Heart right ventricle (tissue), 16 donors: Measurements from ENCODE around the gene ELMO1. TPM values are rescaled to one million over a fixed set of nuclear protein-coding genes. Genes with fewer than 3 reads are reported as not detected.

ENCODE experiments used
- ATAC-seq, 8 donors: fragments of 200-7000 bp; cut with Tn5 transposase; one replicate each; pipeline ENCODE4 v1.9.1; 2020; ENCODE audit warnings: mild to moderate bottlenecking in 8 of 8, moderate library complexity in 8 of 8, moderate number of reproducible peaks in 1 of 8
- DNase-seq, 2 donors: peaks; one replicate each; pipeline ENCODE4 v3.0.0-alpha.2; 2020
- H3K27ac ChIP-seq, 10 donors: fragments of 200-600 bp; sonication (generic) in 2 of 10; one replicate each; pipeline versions ENCODE4 v1.5.0 to v1.8.0; 2020 to 2022; ENCODE audit warnings: mild to moderate bottlenecking in 3 of 10
- H3K27me3 ChIP-seq, 7 donors: fragments of 200-600 bp; one replicate each; pipeline ENCODE4 v1.8.0; 2021 to 2022; ENCODE audit warnings: mild to moderate bottlenecking in 2 of 7
- H3K36me3 ChIP-seq, 9 donors: fragments of 200-600 bp; sonication (generic) in 1 of 9; one replicate each; pipeline versions ENCODE4 v1.5.0 to v1.8.0; 2020 to 2022; ENCODE audit warnings: mild to moderate bottlenecking in 2 of 9
- H3K4me1 ChIP-seq, 9 donors: fragments of 200-600 bp; sonication (generic) in 1 of 9; one replicate each; pipeline versions ENCODE4 v1.5.0 to v1.8.0; 2020 to 2022; ENCODE audit warnings: mild to moderate bottlenecking in 4 of 9
- H3K4me3 ChIP-seq, 10 donors: fragments of 200-600 bp; sonication (generic) in 2 of 10; one replicate each; pipeline versions ENCODE4 v1.5.0 to v1.8.0; 2020 to 2022; ENCODE audit warnings: mild to moderate bottlenecking in 7 of 10, moderate library complexity in 2 of 10
- H3K9me3 ChIP-seq, 11 donors: fragments of 200-600 bp in 10 of 11; sonication (generic) in 2 of 11; one replicate each; pipeline versions ENCODE4 v1.5.0 to v1.8.0; 2013 to 2022; ENCODE audit warnings: mild to moderate bottlenecking in 2 of 11, control low read depth in 1 of 11, moderate library complexity in 1 of 11
- CTCF ChIP-seq, 9 donors: fragments of 200-600 bp; sonication (generic) in 2 of 9; IDR thresholded peaks; one replicate each; pipeline versions ENCODE4 v1.5.0 to v1.8.0; 2021 to 2022; ENCODE audit warnings: antibody characterized with exemption in 9 of 9, mild to moderate bottlenecking in 5 of 9, moderate library complexity in 1 of 9
- WGBS, 2 donors: extraction: QIAGEN DNeasy Blood & Tissue Kit; methylation state at CpG; one replicate each; pipeline ENCODE4 v1.1.7; 2013; ENCODE audit warnings: inconsistent platforms in 1 of 2; 5-methylcytosine and 5-hydroxymethylcytosine counted together
- intact Hi-C, 10 donors: fragments of 100-400 bp; cut with DNase I; formaldehyde crosslinking; loops; one replicate each; pipeline versions ENCODE4 v1.11.1 to v1.14.2; 2022
- polyA plus RNA-seq, 2 donors: library from polyadenylated mRNA; stranded (reverse); fragments of 200-250 nt; gene quantifications; one replicate each; pipeline ENCODE4 v1.2.3, GENCODE V29; 2013
- total RNA-seq, 10 donors: library from RNA; stranded (reverse); fragmentation: NEBNext Ultra II Directional in 3 of 10; extraction: Animal tissue kit (Norgen Biotek cat#: 25700) in 3 of 10; gene quantifications; one replicate each; pipeline versions ENCODE4 v1.2.1 to v1.2.4, GENCODE V29; 2021 to 2023
- donor health status: Arrhythmogenic right ventricular cardiomyopathy.
- donor health status: ischemic (EF 13 %, LVEDD 7.1; RV severe dilation, severe dysfunction).
- donor health status: healthy with polysubstance abuse.
- donor health status: DM: no; HTN: yes; CAD: no.
- donor health status: DM: no; HTN: no; CAD: no.
- donor health status: ischemic (EF 25% LVEDD 6.9; RV normal size, moderate dysfunction).
- donor health status: ischemic (EF 25% LVEDD 5.7; RV mildly dilated, moderate dysfunction).
- donor health status: healthy.
- donor health status: DM: yes; HTN: yes; CAD: no.
- donor health status: Ischemic cardiomyopathy.
- donor health status: ischemic (EF 35%, LVEDD 5.7; RV mildly dilated, moderate dysfunction).
- donor health status: nonischemic (EF 11% LVEDD 7.7; RV severe dilation, severe dysfunction).
- donor health status: DM: yes; HTN: yes; CAD: no.
- donor health status: PGD.
- donor health status: ischemic (EF 29% LVEDD 5.4; RV normal size, mild dysfunction).
- donor health status: nonischemic (EF 23%, LVEDD 6.1; RV moderate dilation, normal function).

Gene ELMO1
- total and polyA plus RNA-seq, 12 donors = 8.5 to 18.0 (median 13.9) TPM

DNA sequence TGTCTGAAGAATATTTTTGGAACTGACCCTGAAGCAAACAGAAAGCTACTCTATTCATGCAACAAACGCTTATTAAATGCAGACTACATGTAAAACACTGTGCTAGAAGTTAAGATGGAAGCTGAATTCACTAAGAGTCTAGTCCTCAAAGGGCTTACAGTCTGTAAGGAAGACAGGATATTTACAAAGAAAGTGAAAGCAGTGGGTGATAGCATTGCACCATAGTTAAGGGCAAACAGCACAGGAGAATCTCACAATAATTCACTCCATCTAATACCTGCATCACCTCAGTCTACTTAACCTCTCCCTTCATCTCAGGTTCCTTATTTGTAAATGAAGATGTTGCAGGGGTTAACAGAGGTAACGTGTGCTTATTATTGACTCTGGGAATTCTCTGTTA lies 364.4 kb downstream of the ELMO1 start:
- Histone ChIP-seq H3K27me3 (no peaks in the 10 kb centered on the region), H3K9me3 (no peaks in the 10 kb centered on the region), H3K4me3 (no peak overlapping the region), H3K27ac (peak overlapping the region in 5 of 10 donors; percentile 31 to 68 (median 37)), H3K4me1 (peaks cover 0 to 31% (median 14%) of the 10 kb centered on the region in 9 donors), H3K36me3 (no peaks in the 10 kb centered on the region)
- 72 to 78% methylated on average over 2 of the region's 2 CpGs for WGBS, 2 donors
- no peak for DNase-seq
- intact Hi-C loops = no loop called here
- no peak for TF ChIP-seq CTCF (IDR thresholded peaks at IDR 0.05)
- ATAC-seq = no peak

GRCh38 chr7:37083311-37084096 lies 365.2 kb downstream of the ELMO1 start:
- intact Hi-C loops = no loop called here
- Histone ChIP-seq H3K9me3 (no peaks in the 10 kb centered on the region), H3K27ac (peak overlapping the region in 9 of 10 donors; percentile 31 to 68 (median 63)), H3K36me3 (no peaks in the 10 kb centered on the region), H3K4me3 (no peak overlapping the region), H3K4me1 (peaks cover 0 to 31% (median 14%) of the 10 kb centered on the region in 9 donors), H3K27me3 (no peaks in the 10 kb centered on the region)
- WGBS, 2 donors = 69 to 78% methylated on average over 5 of the region's 5 CpGs
- DNase-seq (peak; percentile 17 to 64), ATAC-seq (peak in 7 of 8 donors; percentile 82 to 91 (median 86))
- no peak for TF ChIP-seq CTCF (IDR thresholded peaks at IDR 0.05)

- H3K9me3 ChIP-seq = no peaks in the 10 kb centered on the region
- H3K4me1 ChIP-seq = peaks cover 0 to 31% (median 14%) of the 10 kb centered on the region in 9 donors
- H3K36me3 ChIP-seq = peaks cover 0 to 4% (median 0%) of the 10 kb centered on the region in 9 donors
- 25 to 26% methylated on average over 4 of the region's 4 CpGs for WGBS, 2 donors
- DNase-seq = peak; percentile 23 to 24
- no peak for TF ChIP-seq CTCF (IDR thresholded peaks at IDR 0.05)
- H3K27ac ChIP-seq = no peak overlapping the region
- intact Hi-C loops = no loop called here
- no peak for ATAC-seq
- H3K27me3 ChIP-seq = no peaks in the 10 kb centered on the region
- H3K4me3 ChIP-seq = no peak overlapping the region
Measured at GRCh38 chr7:37081436-37081835, 367.2 kb downstream of the ELMO1 start.

GRCh38 chr7:37079420-37079819 lies 369.2 kb downstream of the ELMO1 start:
- H3K4me1 ChIP-seq = peaks cover 0 to 24% (median 14%) of the 10 kb centered on the region in 9 donors
- whole genome bisulfite sequencing, 2 donors = 87 to 95% methylated on average over 1 of the region's 1 CpG
- H3K36me3 ChIP-seq = peaks cover 0 to 4% (median 0%) of the 10 kb centered on the region in 9 donors
- H3K9me3 ChIP-seq = no peaks in the 10 kb centered on the region
- no peak for TF ChIP-seq CTCF (IDR thresholded peaks at IDR 0.05)
- ATAC-seq (no peak), DNase-seq (no peak)
- no peak overlapping the region for H3K4me3 ChIP-seq
- no peak overlapping the region for H3K27ac ChIP-seq
- H3K27me3 ChIP-seq = no peaks in the 10 kb centered on the region
- intact Hi-C loops = no loop called here
